Activated CD8-positive, alpha-beta T cell treated with anti-CD3 and anti-CD28 coated beads, Interleukin-2, amount 10 ng/mL, durations not matched to agents 7 days and 5 days (primary cell): Measurements from ENCODE around the gene FABP3. TPM values are rescaled to one million over a fixed set of nuclear protein-coding genes. Genes with fewer than 3 reads are reported as not detected.

Experiments used
- ATAC-seq: fragments of 150-1000 bp; cut with Tn5 transposase; one replicate; pipeline ENCODE4 v1.10.0; 2021; ENCODE audit warnings: moderate library complexity
- CTCF ChIA-PET: fragments of 350-600 bp; sonication (Branson Sonifier 250); formaldehyde crosslinking; loops from one replicate; lab custom pipeline; 2021; ENCODE audit warnings: antibody characterized with exemption; lab: Charles Lee
- POLR2A ChIA-PET: fragments of 350-600 bp; sonication (Branson Sonifier 250); formaldehyde crosslinking; loops from one replicate; lab custom pipeline; 2021; ENCODE audit warnings: antibody characterized with exemption; lab: Charles Lee
- DNase-seq: peaks from one replicate; pipeline ENCODE4 v3.0.0-alpha.2; 2020
- H3K27ac Mint-ChIP-seq: one replicate; pipeline ENCODE4 v1.8.0; 2021; ENCODE audit warnings: mild to moderate bottlenecking, mixed read lengths
- H3K27me3 Mint-ChIP-seq: one replicate; pipeline ENCODE4 v1.8.0; 2021; ENCODE audit warnings: low read depth, mixed read lengths
- H3K36me3 Mint-ChIP-seq: one replicate; pipeline ENCODE4 v1.8.0; 2021; ENCODE audit warnings: low read depth, mixed read lengths
- H3K4me1 Mint-ChIP-seq: one replicate; pipeline ENCODE4 v1.8.0; 2021; ENCODE audit warnings: low read depth, mixed read lengths
- H3K4me3 Mint-ChIP-seq: one replicate; pipeline ENCODE4 v1.8.0; 2021; ENCODE audit warnings: mild to moderate bottlenecking, mixed read lengths
- H3K9me3 Mint-ChIP-seq: one replicate; pipeline ENCODE4 v1.8.0; 2022; ENCODE audit warnings: mixed read lengths; ENCODE audit not compliant: insufficient read depth
- total RNA-seq, 2 experiments: library from RNA; stranded (reverse); gene quantifications; one replicate each; pipeline ENCODE4 v1.2.3, GENCODE V29; 2021

The FABP3 gene
- total RNA-seq: not detected

DNA sequence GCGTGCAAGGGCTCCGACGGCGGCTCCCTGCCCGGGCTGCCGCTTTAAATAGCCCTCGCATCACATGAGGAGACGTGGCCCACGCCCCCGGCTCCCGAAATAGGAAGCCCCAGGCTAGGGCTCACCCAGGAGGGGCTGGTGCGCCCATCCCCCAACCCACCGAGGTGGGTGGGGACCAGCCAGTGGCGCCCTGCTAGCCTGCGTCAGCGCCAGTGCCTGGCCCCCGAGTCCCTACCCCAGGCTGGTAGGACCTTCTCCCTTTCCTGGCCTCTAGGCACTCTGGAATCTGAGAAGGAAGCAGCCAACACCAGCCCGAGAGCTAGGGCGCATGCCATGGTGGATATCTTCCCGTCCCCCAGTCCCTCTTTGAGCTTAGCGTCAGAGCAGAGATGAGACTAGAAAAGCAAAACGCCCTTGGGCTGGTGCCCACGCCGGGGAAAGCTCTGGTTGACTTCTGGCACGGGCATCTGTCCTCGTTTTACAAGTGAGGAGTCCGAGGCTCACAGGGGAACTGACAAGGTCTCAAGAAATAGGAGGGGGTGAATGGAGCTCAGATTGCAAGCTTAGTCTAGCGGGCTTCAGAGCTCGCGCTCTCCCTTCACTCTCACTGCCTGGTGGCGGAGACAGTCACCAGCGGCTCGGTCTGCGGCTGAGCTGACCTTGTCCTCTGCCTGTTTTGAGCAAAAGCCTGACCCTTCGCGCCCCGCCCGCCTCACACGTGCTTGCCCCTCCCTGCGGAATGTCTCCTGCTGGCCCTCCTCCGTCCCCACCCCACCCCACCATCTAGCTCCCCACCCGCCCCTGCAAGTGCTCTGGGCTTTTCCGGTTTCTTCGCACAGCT, at the start of gene FABP3:
TSS of gene FABP3 (minus strand) at position 21 of the 841 bp plus-strand sequence. CDS start 62 bp downstream, outside the sequence.
- Mint-ChIP-seq H3K4me1 (peaks cover 20% of the 10 kb centered on the region), H3K27ac (peak within 1 kb of the TSS; percentile 13), H3K4me3 (peak within 1 kb of the TSS; percentile 67), H3K36me3 (no peaks in the 10 kb centered on the region), H3K27me3 (peaks cover 4% of the 10 kb centered on the region), H3K9me3 (no peaks in the 10 kb centered on the region)
- ATAC-seq (peak; percentile 74), DNase-seq (peak; percentile 46)
- POLR2A ChIA-PET: interaction anchor here (0.7 to 1.1 kb wide), 4 partner anchors 9 to 77 kb away, joined by 3 to 5 read pairs (median 3); partner anchors contain the start of genes SNRNP40 and ZCCHC17
- CTCF ChIA-PET: interaction anchor here (0.6 to 1.8 kb wide), 7 partner anchors 11 to 416 kb away, joined by 3 to 17 read pairs (median 4); no protein-coding TSS in a partner anchor

DNA sequence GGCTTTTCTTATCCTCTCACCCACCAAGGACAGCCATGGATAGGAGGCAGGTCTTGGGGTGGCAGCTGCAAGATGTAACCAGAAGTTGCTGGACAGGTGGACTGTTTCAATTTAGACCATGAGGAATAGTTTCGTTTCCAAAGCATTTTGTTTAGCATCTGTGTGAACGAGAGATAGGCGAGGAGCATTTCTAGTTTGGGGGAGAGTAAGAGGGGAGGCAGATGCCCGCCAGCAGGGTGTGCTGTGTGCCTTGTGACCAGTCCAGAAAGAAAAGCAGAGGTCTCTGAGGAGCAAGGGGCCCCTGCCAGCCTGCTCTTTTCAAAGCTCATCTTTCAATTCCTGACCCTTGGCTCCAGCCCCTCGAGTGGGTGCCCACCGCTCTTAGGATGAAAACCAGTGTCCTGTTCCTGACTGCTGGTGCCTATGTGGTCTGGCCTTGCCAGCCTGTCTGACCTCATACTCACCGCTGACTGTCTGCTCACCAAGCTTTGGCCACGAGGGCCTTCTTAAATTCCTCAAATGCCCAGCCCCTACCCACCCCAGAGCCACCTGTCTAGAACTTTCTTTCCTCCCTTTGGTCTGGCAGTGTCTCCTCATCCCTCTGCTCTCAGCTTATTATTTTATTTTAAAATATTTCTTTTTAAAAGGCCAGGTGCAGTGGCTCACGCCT, 48.6 kb upstream of the FABP3 start:
- ChIA-PET CTCF (interaction anchor here (0.6 to 6.4 kb wide), 10 partner anchors 16 to 258 kb away, joined by 3 to 46 read pairs (median 5); partner anchors contain the start of gene FABP3), POLR2A (no interaction called here)
- ATAC-seq (no peak), DNase-seq (no peak)
- no peak overlapping the region for H3K27ac Mint-ChIP-seq
- peaks cover 23% of the 10 kb centered on the region for H3K27me3 Mint-ChIP-seq
- peaks cover 18% of the 10 kb centered on the region for H3K4me1 Mint-ChIP-seq
- no peaks in the 10 kb centered on the region for H3K9me3 Mint-ChIP-seq
- no peaks in the 10 kb centered on the region for H3K36me3 Mint-ChIP-seq
- no peak overlapping the region for H3K4me3 Mint-ChIP-seq

DNA sequence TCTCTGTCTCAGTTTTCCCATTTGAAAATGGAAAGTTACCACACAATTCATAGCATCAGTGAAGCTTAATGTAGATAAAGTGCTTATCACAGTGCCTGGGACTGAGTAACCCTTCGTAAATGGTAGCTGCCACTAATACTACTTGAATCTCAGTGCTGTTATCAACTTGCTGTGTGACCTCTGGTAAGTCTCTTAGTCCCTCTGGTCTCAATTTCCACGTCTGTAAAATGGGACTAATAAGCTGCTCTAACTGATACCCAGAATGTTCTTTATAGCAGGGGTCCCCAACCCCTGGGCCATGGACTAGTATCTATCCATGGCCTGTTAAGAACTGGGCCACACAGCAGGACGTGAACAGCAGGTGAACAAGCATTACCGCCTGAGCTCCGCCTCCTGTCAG, 47.8 kb upstream of the FABP3 start:
- ATAC-seq (no peak), DNase-seq (no peak)
- Mint-ChIP-seq H3K27ac (no peak overlapping the region), H3K4me1 (peaks cover 18% of the 10 kb centered on the region), H3K4me3 (no peak overlapping the region), H3K36me3 (no peaks in the 10 kb centered on the region), H3K9me3 (no peaks in the 10 kb centered on the region), H3K27me3 (peaks cover 26% of the 10 kb centered on the region)
- CTCF ChIA-PET: interaction anchor here (1.2 to 6.4 kb wide), 5 partner anchors 25 to 238 kb away, joined by 3 to 46 read pairs (median 23); no protein-coding TSS in a partner anchor
- POLR2A ChIA-PET: no interaction called here

DNA sequence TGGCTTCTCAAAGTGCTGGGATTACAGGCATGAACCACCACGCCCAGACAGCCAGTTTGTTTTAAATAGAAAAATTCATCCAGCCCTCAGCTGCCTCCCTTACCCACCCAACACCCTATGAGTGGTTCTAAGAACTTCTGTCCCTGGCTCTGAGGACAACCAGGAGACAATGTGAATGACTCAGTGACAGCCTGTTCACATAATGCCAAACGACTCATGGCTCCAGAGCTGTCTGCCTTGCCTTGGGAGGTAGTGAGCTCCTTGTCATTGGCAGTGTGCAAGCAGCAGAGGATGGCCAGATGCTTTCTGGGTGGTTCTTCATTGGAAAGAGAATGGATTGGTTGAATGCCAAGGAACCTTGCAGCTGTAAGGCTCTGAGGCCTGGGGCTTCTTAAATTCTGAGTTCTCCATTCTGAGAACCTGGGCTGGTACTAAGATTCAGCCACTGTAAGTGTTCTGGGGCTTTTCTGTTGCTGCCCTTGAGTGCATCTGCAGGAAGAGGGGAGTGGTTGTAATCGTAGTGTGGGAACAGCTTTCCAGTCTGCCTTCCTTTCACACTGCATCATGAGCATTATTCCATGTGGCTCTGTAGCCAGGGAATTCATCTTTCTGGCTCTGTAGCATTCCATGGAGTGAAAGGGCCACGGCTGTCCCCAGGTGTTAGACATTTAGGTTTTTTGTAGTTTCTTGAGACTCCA, 45.9 kb upstream of the FABP3 start:
- H3K27ac Mint-ChIP-seq: no peak overlapping the region
- ATAC-seq (no peak), DNase-seq (no peak)
- H3K9me3 Mint-ChIP-seq: no peaks in the 10 kb centered on the region
- H3K4me1 Mint-ChIP-seq: peaks cover 15% of the 10 kb centered on the region
- ChIA-PET CTCF (interaction anchor here (0.6 to 5.8 kb wide), 4 partner anchors 23 to 130 kb away, joined by 3 to 45 read pairs (median 4); no protein-coding TSS in a partner anchor), POLR2A (no interaction called here)
- H3K4me3 Mint-ChIP-seq: no peak overlapping the region
- H3K36me3 Mint-ChIP-seq: no peaks in the 10 kb centered on the region
- H3K27me3 Mint-ChIP-seq: peaks cover 44% of the 10 kb centered on the region

DNA sequence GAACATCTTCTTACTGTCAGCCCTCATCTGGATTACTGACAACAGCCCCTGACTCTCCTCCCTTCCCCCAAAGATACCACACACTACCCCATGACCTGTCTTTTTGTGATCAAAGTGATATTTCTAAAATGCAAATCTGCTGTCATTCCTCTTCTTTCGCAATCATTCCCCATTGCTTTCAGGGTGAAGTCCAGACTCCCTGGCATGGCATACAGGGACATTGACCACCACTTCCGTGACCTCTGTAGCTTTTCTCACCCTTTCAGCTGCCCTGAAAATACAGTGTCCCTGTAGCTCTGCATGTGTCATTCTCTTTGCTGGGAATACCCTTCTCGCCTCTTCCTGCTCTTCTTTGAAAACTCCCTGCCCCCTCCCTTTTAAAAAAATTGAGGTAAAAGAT, 44.3 kb upstream of the FABP3 start:
- Mint-ChIP-seq H3K27me3 (peaks cover 49% of the 10 kb centered on the region), H3K4me3 (no peak overlapping the region), H3K36me3 (no peaks in the 10 kb centered on the region), H3K4me1 (peaks cover 4% of the 10 kb centered on the region), H3K27ac (no peak overlapping the region), H3K9me3 (no peaks in the 10 kb centered on the region)
- DNase-seq (no peak), ATAC-seq (no peak)
- CTCF ChIA-PET: interaction anchor here (1.3 kb wide), 1 partner anchor 21 kb away, joined by 5 read pairs; no protein-coding TSS in a partner anchor
- POLR2A ChIA-PET: no interaction called here

DNA sequence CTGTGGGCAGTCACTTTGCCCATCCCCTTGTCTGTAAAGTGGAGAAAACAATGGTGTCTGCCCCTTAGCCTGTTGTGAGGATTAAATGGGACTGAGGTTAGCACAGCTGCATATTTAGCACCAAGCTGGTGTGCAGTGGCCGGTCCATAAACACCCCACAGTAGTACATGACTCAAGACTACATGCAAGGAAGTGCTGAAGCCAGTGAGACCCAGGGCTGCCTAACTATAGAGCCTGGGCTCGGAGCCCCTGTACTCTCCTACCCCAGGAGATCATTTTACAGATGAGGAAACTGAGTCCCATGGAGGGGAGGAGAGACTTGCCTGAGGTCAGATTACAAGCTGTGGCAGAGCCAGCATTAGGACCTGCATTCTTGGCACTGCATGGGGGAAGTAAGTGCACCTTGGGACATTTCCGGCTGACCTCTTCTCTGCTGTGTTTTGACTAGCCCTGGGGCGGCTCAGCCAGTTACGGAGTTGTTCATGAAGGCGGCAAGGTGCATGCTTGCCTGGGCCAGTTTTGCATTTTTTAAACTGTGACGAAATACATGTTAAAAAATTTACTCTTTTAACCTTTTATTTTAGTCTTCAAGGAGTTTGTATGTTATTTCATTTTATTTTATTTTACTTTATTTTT, 43.3 kb upstream of the FABP3 start:
- Mint-ChIP-seq H3K9me3 (no peaks in the 10 kb centered on the region), H3K27me3 (peaks cover 51% of the 10 kb centered on the region)
- CTCF ChIA-PET: no interaction called here

DNA sequence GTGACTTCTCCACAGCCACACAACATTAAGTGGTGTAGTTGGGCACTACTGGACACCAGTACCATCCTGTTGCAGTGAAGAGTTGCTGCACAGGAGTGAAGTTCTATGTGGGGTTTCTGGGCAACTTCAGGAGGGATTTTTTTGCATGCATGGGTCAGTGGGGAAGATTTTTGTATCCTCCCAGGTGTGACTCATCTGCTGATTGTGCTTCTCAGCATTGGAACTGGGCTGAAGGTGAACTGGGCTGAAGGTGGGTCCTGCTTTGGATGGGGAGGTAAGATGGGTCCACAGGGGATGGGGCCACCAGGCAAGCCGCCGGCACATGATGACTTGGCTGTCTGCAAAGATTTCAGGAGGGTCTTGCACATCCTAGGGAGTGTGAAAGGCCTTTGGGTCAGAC, 42.8 kb upstream of the FABP3 start:
- H3K36me3 Mint-ChIP-seq: no peaks in the 10 kb centered on the region
- POLR2A ChIA-PET: no interaction called here
- H3K4me3 Mint-ChIP-seq: no peak overlapping the region
- H3K4me1 Mint-ChIP-seq: peaks cover 4% of the 10 kb centered on the region
- DNase-seq: no peak
- ATAC-seq: no peak
- H3K27ac Mint-ChIP-seq: no peak overlapping the region
- peaks cover 54% of the 10 kb centered on the region for H3K27me3 Mint-ChIP-seq
- H3K9me3 Mint-ChIP-seq: no peaks in the 10 kb centered on the region
- CTCF ChIA-PET: no interaction called here

More for the DNA sequence above, 43.3 kb upstream of the FABP3 start:
- Mint-ChIP-seq H3K27ac (no peak overlapping the region), H3K36me3 (no peaks in the 10 kb centered on the region), H3K4me1 (peaks cover 4% of the 10 kb centered on the region), H3K4me3 (no peak overlapping the region)
- DNase-seq (no peak), ATAC-seq (no peak)
- POLR2A ChIA-PET: no interaction called here

DNA sequence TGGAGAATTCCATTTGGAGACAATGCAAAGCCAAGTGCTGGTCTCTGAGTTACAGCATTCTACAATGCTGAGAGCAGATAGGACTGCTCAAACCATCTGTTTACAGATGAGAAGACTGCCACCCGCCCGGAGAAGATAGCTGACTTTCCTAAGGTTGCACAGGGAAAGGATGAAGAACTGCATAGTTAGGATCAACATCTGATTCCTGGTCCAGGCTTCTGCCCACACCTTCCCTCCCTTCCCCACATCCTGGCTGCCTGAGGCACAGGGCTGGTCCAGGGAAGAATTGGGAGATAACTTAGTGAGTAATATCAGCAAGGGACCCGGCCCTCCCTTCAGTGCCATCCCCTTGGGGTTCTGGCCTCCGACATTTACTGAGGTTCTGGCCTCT, 42.1 kb upstream of the FABP3 start:
- H3K27ac Mint-ChIP-seq: no peak overlapping the region
- CTCF ChIA-PET: no interaction called here
- no peaks in the 10 kb centered on the region for H3K36me3 Mint-ChIP-seq
- peaks cover 55% of the 10 kb centered on the region for H3K27me3 Mint-ChIP-seq
- H3K9me3 Mint-ChIP-seq: no peaks in the 10 kb centered on the region
- no peak for ATAC-seq
- POLR2A ChIA-PET: no interaction called here
- DNase-seq: no peak
- peaks cover 4% of the 10 kb centered on the region for H3K4me1 Mint-ChIP-seq
- H3K4me3 Mint-ChIP-seq: no peak overlapping the region

DNA sequence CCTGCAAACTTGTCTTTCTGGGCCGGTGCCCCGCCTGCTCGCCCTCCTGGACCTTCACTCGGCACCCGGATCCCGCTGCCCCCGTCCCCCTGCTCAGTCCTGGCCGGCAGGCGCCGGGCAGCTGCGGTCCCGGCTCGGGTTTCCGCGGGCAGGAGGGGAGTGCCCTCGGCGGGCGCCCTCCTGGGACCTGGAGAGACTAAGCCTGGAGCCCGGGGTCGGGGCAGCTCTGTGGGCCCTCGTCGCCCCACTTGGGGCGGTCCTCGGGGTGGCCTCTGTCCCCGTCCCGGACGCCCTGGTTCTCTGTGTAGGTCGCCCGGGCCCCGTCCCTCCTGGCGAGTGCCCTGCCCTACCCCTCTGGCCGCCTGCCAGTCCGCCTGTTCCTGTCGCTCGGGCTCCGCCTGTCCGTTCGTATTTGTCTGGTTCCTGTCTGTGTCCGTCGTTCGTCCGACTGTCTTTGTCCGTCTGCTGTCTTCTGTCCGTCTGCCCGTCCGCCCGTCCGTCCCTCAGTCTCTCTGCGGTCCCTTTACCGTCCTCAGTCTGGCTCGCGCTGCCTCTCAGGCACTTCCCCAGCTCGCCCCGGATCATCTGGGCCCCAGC, 40.6 kb upstream of the FABP3 start:
- POLR2A ChIA-PET: no interaction called here
- H3K4me1 Mint-ChIP-seq: peaks cover 4% of the 10 kb centered on the region
- DNase-seq: no peak

DNA sequence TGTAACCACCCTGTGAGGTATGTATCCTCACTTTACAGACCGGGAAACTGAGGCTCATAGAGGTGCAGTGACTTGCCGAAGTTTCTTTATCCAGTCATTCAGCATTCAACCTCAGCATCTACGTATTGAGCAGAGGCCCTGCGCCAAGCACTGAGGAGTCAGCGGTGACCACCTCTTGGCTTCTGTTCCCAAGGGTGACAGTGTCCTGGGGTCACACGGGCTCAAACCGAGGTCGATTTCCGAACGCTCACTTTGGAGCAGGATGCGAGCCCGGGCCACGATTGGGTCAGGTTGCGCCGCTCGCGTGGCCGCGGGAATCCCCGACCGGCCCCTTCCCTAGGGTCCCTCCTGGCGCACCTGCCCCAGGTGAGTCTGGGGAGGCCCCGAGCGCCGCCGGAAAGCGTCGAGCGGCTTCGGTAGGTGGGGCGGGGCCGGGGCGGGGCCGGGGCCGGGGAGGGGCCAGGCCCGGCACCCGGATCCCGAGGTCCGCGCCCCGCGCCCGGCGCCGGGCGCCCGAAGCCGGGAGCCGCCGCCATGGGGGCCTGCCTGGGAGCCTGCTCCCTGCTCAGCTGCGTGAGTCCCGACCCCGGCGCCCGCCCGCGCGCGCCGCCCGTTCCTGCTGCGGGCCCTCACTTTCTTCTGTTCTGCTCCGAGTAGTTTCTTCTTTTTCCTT, 40.0 kb upstream of the FABP3 start, which contains the start of gene SERINC2:
TSS of gene SERINC2 (plus strand) at position 482 of the 673 bp plus-strand sequence. CDS start at position 535, 53 bp downstream.
- POLR2A ChIA-PET: no interaction called here
- Mint-ChIP-seq H3K4me1 (peaks cover 4% of the 10 kb centered on the region), H3K36me3 (no peaks in the 10 kb centered on the region), H3K27me3 (peaks cover 51% of the 10 kb centered on the region), H3K27ac (peak within 1 kb of the TSS; percentile 50), H3K4me3 (peak within 1 kb of the TSS; percentile 78), H3K9me3 (no peaks in the 10 kb centered on the region)
- ATAC-seq (peak; percentile 75), DNase-seq (no peak)
- CTCF ChIA-PET: interaction anchor here (1.1 to 3.9 kb wide), 2 partner anchors 18 to 136 kb away, joined by 3 to 19 read pairs; no protein-coding TSS in a partner anchor

More for the DNA sequence above, 40.6 kb upstream of the FABP3 start:
- H3K9me3 Mint-ChIP-seq: no peaks in the 10 kb centered on the region
- peaks cover 51% of the 10 kb centered on the region for H3K27me3 Mint-ChIP-seq
- H3K27ac Mint-ChIP-seq: peak overlapping the region; percentile 50
- H3K4me3 Mint-ChIP-seq: peak overlapping the region; percentile 78
- H3K36me3 Mint-ChIP-seq: no peaks in the 10 kb centered on the region
- CTCF ChIA-PET: interaction anchor here (1.0 kb wide), 1 partner anchor 19 kb away, joined by 5 read pairs; no protein-coding TSS in a partner anchor
- ATAC-seq: peak; percentile 45
